Lower leg skin (tissue), 4 donors: ENCODE measurements around the gene RAP1GAP. TPM values are rescaled to one million over a fixed set of nuclear protein-coding genes. Genes with fewer than 3 reads are reported as not detected.

ENCODE experiments used
- DNase-seq, 2 donors: peaks; one replicate each; pipeline ENCODE4 v3.0.0-alpha.2; 2019; ENCODE audit warnings: low spot score in 2 of 2
- H3K4me3 ChIP-seq: fragments of 200-600 bp; sonication (generic); 2 replicates; pipeline ENCODE4 v1.5.1; 2017; ENCODE audit warnings: mild to moderate bottlenecking, low read depth; ENCODE audit not compliant: poor library complexity, severe bottlenecking
- CTCF ChIP-seq, 3 donors: fragments of 450-650 bp; IDR thresholded peaks; one replicate each; pipeline ENCODE4 v1.5.1; 2016; ENCODE audit warnings: antibody characterized with exemption in 3 of 3, mild to moderate bottlenecking in 3 of 3, moderate library complexity in 2 of 3
- POLR2A ChIP-seq, 2 donors: fragments of 450-650 bp; IDR thresholded peaks; one replicate each; pipeline ENCODE4 v1.6.1; 2016 to 2017; ENCODE audit warnings: antibody characterized with exemption in 2 of 2, mild to moderate bottlenecking in 1 of 2, moderate library complexity in 1 of 2
- WGBS, 2 donors: methylation state at CpG; one replicate each; pipeline ENCODE4 v1.1.5; 2018; 5-methylcytosine and 5-hydroxymethylcytosine counted together
- intact Hi-C: fragments of 100-400 bp; cut with DNase I; formaldehyde crosslinking; loops from one replicate; pipeline ENCODE4 v1.15.0; 2023; ENCODE audit warnings: low total_unique reads
- total RNA-seq, 4 donors: library from RNA; depleted of rRNA; stranded (reverse); fragments of >200 nt; gene quantifications; one replicate each; pipeline ENCODE4 v1.1.0, GENCODE V29; 2016

The RAP1GAP gene
- total RNA-seq, 4 donors from 2014 or later, result 1.3 to 4.0 (median 2.6) TPM

GRCh38 chr1:21650400-21650799, 18.8 kb downstream of the RAP1GAP start:
- intact Hi-C loops, result loop anchor here (10.0 kb wide), 1 partner anchor 136 kb away; no protein-coding TSS in a partner anchor
- no peak for DNase-seq
- TF ChIP-seq POLR2A (IDR thresholded peaks at IDR 0.05), result no peak
- TF ChIP-seq CTCF (IDR thresholded peaks at IDR 0.05), result no peak
- H3K4me3 ChIP-seq, result no peak overlapping the region
- 67 to 77% methylated on average over 9 of the region's 9 CpGs for WGBS, 2 donors

GRCh38 chr1:21649315-21649714, 19.8 kb downstream of the RAP1GAP start:
- TF ChIP-seq CTCF (IDR thresholded peaks at IDR 0.05), result no peak
- TF ChIP-seq POLR2A (IDR thresholded peaks at IDR 0.05), result no peak
- no peak for DNase-seq
- intact Hi-C loops, result no loop called here
- no peak overlapping the region for H3K4me3 ChIP-seq
- 67 to 77% methylated on average over 2 of the region's 2 CpGs for WGBS, 2 donors

- WGBS, 2 donors, result 77 to 86% methylated on average over 6 to 9 of the region's 10 CpGs
- DNase-seq, result no peak
- H3K4me3 ChIP-seq, result no peak overlapping the region
- TF ChIP-seq CTCF (IDR thresholded peaks at IDR 0.05) (no peak), POLR2A (IDR thresholded peaks at IDR 0.05) (no peak)
- intact Hi-C loops, result no loop called here
Measured at GRCh38 chr1:21648791-21649190, 20.4 kb downstream of the RAP1GAP start.

- H3K4me3 ChIP-seq, result no peak overlapping the region
- intact Hi-C loops, result no loop called here
- TF ChIP-seq POLR2A (IDR thresholded peaks at IDR 0.05), result no peak
- TF ChIP-seq CTCF (IDR thresholded peaks at IDR 0.05), result no peak
- 53 to 58% methylated on average over 4 of the region's 4 CpGs for WGBS, 2 donors
- DNase-seq, result no peak
Measured at GRCh38 chr1:21648352-21648730, 20.8 kb downstream of the RAP1GAP start.

- intact Hi-C loops, result no loop called here
- DNase-seq, result no peak
- TF ChIP-seq POLR2A (IDR thresholded peaks at IDR 0.05) (no peak), CTCF (IDR thresholded peaks at IDR 0.05) (no peak)
- H3K4me3 ChIP-seq, result no peak overlapping the region
- WGBS, 2 donors, result 43% methylated on average over 19 of the region's 19 CpGs
Measured at GRCh38 chr1:21647431-21648351, 21.5 kb downstream of the RAP1GAP start.
